ENCODE results near the gene CLASP1.
A peak's percentile ranks its signal among the peaks of the same experiment; 100 is the strongest.

Gene CLASP1

DNA sequence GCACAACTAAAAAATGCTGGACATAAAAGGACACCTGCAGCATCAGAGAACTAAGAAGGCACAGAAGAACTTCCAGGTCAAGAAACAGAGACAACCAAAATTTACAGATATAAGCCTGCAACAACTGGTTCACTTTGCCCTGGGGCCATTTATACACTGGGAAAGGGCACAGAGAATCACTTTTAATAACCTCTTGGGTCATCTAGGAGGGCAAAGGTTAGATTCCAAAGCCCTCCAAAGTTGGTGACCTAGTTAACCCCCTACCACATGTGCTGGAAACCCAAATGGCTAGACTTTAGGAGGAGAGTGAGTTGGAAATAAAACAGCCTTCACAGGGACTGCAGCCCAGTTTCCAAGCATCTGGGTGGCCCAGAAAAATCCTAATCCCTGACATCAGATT lies 115.3 kb downstream of the CLASP1 start:
- no peaks in the 10 kb centered on the region for H4K20me1 ChIP-seq (ENCODE audit: insufficient read depth)
- no peak overlapping the region for H3K4me3 ChIP-seq (IDR thresholded peaks at IDR 0.05; ENCODE audit: insufficient read depth, low read depth, low read length)
- H3K79me2 ChIP-seq (ENCODE audit: insufficient read depth, low read depth): peaks cover 20% of the 10 kb centered on the region; the same call in 1 of the 2 replicates
- H3K27ac ChIP-seq: peak overlapping the region; percentile 100; the same call in 1 of the 2 replicates
- H3K27me3 ChIP-seq (ENCODE audit: insufficient read depth, low read depth): no peaks in the 10 kb centered on the region
- peaks cover 48% of the 10 kb centered on the region for H3K4me1 ChIP-seq (ENCODE audit: low read depth, poor library complexity, severe bottlenecking)
- H3K36me3 ChIP-seq (ENCODE audit: insufficient read depth): no peaks in the 10 kb centered on the region
- no peak overlapping the region; the same call in 1 of the 2 replicates for H3K9ac ChIP-seq
- TF ChIP-seq, protein P1, sequence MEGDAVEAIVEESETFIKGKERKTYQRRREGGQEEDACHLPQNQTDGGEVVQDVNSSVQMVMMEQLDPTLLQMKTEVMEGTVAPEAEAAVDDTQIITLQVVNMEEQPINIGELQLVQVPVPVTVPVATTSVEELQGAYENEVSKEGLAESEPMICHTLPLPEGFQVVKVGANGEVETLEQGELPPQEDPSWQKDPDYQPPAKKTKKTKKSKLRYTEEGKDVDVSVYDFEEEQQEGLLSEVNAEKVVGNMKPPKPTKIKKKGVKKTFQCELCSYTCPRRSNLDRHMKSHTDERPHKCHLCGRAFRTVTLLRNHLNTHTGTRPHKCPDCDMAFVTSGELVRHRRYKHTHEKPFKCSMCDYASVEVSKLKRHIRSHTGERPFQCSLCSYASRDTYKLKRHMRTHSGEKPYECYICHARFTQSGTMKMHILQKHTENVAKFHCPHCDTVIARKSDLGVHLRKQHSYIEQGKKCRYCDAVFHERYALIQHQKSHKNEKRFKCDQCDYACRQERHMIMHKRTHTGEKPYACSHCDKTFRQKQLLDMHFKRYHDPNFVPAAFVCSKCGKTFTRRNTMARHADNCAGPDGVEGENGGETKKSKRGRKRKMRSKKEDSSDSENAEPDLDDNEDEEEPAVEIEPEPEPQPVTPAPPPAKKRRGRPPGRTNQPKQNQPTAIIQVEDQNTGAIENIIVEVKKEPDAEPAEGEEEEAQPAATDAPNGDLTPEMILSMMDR (conservative IDR thresholded peaks at IDR 0.05; ENCODE audit: low read depth, low read length): no peak
- H3K4me2 ChIP-seq: peak overlapping the region; percentile 76
- no peak overlapping the region for H2AFZ ChIP-seq (ENCODE audit: low read depth)

DNA sequence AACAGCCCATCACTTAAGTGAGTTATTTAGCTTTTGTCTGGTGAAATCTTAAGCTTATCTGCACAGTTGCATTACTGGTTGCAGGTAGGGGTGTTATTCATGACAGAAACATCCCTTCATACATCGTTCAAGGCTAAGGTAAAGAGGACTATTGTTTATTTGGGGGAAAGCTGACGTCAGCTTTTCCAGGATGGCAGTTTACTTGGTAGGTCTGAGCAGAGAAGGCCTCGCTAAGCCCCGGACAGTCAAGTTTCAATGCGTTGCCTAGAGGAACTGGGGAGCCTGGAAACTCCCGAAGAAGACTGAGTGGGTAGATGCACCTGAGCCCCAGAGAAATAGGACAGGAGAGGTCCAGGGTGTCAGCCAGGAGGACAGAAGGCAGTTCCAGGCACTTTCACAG lies 116.4 kb downstream of the CLASP1 start:
- Histone ChIP-seq H2AFZ (ENCODE audit: low read depth) (no peak overlapping the region), H3K4me1 (ENCODE audit: low read depth, poor library complexity, severe bottlenecking) (peaks cover 54% of the 10 kb centered on the region), H3K27ac (peak overlapping the region; percentile 100), H3K27me3 (ENCODE audit: insufficient read depth, low read depth) (no peaks in the 10 kb centered on the region), H3K4me3 (IDR thresholded peaks at IDR 0.05; ENCODE audit: insufficient read depth, low read depth, low read length) (no peak overlapping the region), H3K4me2 (peak overlapping the region; percentile 76), H3K36me3 (ENCODE audit: insufficient read depth) (no peaks in the 10 kb centered on the region), H3K9ac (peak overlapping the region; percentile 89; the same call in 1 of the 2 replicates), H4K20me1 (ENCODE audit: insufficient read depth) (no peaks in the 10 kb centered on the region), H3K79me2 (ENCODE audit: insufficient read depth, low read depth) (peaks cover 28% of the 10 kb centered on the region; the same call in 1 of the 2 replicates)
- TF ChIP-seq, protein P1 (conservative IDR thresholded peaks at IDR 0.05; ENCODE audit: low read depth, low read length): no peak

DNA sequence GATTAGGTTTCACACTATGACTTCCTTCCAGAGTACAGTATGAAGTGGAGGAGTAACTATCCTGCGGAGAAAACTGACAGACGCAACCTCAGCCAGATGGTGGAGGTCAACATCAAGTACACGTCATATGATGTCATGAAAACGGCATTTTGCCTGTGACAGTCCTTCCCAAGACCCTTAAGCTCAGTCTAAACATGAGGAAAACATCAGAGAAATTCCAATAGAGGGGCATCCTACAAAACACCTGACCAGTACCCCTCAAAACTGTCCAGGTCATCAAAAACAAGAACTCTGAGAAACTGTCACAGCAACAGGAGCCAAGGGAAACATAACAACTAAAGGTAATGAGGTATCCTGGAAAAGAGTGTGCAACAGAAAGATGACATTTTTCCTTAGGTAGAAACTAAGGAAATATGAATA lies 116.9 kb downstream of the CLASP1 start:
- Histone ChIP-seq H3K79me2 (ENCODE audit: insufficient read depth, low read depth) (peaks cover 28% of the 10 kb centered on the region; the same call in 1 of the 2 replicates), H3K4me3 (IDR thresholded peaks at IDR 0.05; ENCODE audit: insufficient read depth, low read depth, low read length) (no peak overlapping the region)

DNA sequence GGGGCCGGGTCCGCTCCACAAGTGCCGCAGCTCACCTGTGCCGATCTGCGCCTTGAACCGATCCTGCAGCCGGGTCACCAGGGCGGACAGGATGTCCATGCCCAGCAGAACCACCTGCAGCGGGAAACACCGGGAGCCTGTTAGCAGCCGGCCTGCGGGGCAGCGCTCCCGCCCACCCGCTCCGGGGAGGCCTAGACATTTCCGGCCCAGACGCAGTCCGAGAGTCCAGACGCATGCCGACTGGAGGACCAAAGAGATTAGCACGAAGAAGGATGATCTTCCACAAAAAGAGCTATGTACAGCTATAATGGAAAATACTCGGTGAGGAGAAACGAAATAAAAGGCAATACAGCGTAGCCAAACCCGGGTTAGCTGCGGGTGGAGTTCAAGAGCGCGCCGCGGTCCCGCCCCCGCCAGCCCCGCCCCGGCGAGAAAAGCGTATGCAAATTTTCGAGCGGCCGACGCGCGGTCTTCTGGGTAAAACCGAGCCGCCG lies 119.0 kb downstream of the CLASP1 start:
- Histone ChIP-seq H2AFZ (ENCODE audit: low read depth) (peak overlapping the region; percentile 41; the same call in 1 of the 2 replicates), H3K27ac (peak overlapping the region; percentile 100), H3K4me2 (peak overlapping the region; percentile 76; the same call in 1 of the 2 replicates), H3K36me3 (ENCODE audit: insufficient read depth) (no peaks in the 10 kb centered on the region), H3K9ac (peak overlapping the region; percentile 89), H3K4me1 (ENCODE audit: low read depth, poor library complexity, severe bottlenecking) (peaks cover 42% of the 10 kb centered on the region), H4K20me1 (ENCODE audit: insufficient read depth) (no peaks in the 10 kb centered on the region), H3K4me3 (IDR thresholded peaks at IDR 0.05; ENCODE audit: insufficient read depth, low read depth, low read length) (no peak overlapping the region), H3K79me2 (ENCODE audit: insufficient read depth, low read depth) (peaks cover 28% of the 10 kb centered on the region; the same call in 1 of the 2 replicates), H3K27me3 (ENCODE audit: insufficient read depth, low read depth) (no peaks in the 10 kb centered on the region)
- TF ChIP-seq, protein P1 (conservative IDR thresholded peaks at IDR 0.05; ENCODE audit: low read depth, low read length): no peak

More for the DNA sequence above, 116.9 kb downstream of the CLASP1 start:
- no peaks in the 10 kb centered on the region for H3K27me3 ChIP-seq (ENCODE audit: insufficient read depth, low read depth)
- H3K9ac ChIP-seq: peak overlapping the region; percentile 89
- peak overlapping the region; percentile 76 for H3K4me2 ChIP-seq
- no peaks in the 10 kb centered on the region for H3K36me3 ChIP-seq (ENCODE audit: insufficient read depth)
- H4K20me1 ChIP-seq (ENCODE audit: insufficient read depth): no peaks in the 10 kb centered on the region
- peak overlapping the region; percentile 100 for H3K27ac ChIP-seq
- TF ChIP-seq, protein P1 (conservative IDR thresholded peaks at IDR 0.05; ENCODE audit: low read depth, low read length): peak; percentile 5; the same call in 1 of the 2 replicates
- H3K4me1 ChIP-seq (ENCODE audit: low read depth, poor library complexity, severe bottlenecking): peaks cover 53% of the 10 kb centered on the region
- H2AFZ ChIP-seq (ENCODE audit: low read depth): no peak overlapping the region

All from KMS-11 (cell line).